C4-2B (cell line): Measurements from ENCODE around the gene FBL.

Source experiments
- H3K27ac ChIP-seq: fragments of 450-650 bp; 2 replicates; pipeline ENCODE4 v1.5.1; 2017
- CTCF ChIP-seq: fragments of 450-650 bp; conservative IDR thresholded peaks from 2 replicates; pipeline ENCODE4 v1.5.1; 2017; ENCODE audit warnings: mild to moderate bottlenecking
- ZFX ChIP-seq: fragments of 450-650 bp; IDR thresholded peaks from 2 replicates; pipeline ENCODE4 v1.6.1; 2017

FBL gene

DNA sequence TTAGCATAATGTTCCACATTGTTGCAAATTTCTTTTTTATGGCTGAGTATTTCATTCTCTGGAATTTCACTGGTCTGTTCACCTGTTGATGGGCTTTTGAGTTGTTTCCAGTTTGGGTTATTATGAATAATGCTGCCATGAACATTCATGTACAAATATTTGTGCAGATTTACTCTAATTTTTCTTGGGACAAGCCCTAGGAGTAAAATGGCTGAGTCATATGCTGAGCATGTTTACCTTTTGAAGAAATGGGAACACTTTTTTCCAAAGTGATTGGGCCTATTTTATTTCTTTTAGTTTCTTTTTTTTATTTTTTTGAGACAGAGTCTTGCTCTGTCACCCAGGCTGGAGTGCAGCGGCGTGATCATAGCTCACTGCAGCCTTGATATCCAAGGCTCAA, 4.7 kb upstream of the FBL start:
- no peak overlapping the region for H3K27ac ChIP-seq
- no peak for TF ChIP-seq CTCF
- TF ChIP-seq ZFX, result no peak

DNA sequence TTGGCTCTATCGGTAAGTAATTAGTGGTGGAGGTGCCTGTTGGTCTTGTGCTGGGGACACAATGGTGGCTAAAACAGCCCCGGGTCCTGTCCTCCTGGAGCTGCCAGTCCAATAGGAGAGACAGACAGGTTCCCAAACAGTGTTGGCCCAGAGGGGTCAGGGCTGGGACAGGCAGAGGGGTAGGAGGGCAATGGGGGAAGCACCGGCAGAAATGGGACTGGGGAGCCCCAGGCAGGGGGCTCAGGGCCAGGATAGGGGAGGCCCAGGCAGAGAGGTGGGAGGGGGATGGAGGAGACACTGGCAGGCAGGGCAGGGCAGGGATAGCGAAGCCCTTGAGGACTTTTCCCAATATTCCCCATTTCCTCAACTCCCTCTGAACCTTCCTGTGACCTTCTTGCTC, 2.2 kb upstream of the FBL start:
- TF ChIP-seq ZFX, result no peak
- TF ChIP-seq CTCF, result no peak
- H3K27ac ChIP-seq, result no peak overlapping the region

DNA sequence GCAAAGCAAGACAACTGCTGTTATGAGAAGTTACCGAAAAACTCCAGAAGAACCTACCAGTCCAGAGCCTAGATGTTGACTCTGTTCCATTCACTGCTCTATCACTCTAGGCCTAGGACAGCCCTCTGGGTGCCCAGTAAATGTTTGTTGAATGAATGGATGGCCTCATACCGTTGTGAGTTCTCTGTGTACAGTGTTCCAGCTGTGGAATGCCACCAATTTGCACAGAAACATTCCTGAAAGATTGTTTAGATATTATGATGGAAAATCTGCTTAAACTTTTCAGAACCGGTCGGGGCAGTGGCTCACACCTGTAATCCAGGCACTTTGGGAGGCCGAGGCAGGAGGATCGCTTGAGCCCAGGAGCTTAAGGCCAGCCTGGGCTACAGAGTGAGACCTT, 1.3 kb upstream of the FBL start:
- no peak for TF ChIP-seq CTCF
- TF ChIP-seq ZFX, result no peak
- H3K27ac ChIP-seq, result no peak overlapping the region

GRCh38 chr19:39846678-39847486, 703 bp upstream of the FBL start:
- H3K27ac ChIP-seq, result peak overlapping the region; percentile 93
- TF ChIP-seq CTCF (no peak), ZFX (no peak)

DNA sequence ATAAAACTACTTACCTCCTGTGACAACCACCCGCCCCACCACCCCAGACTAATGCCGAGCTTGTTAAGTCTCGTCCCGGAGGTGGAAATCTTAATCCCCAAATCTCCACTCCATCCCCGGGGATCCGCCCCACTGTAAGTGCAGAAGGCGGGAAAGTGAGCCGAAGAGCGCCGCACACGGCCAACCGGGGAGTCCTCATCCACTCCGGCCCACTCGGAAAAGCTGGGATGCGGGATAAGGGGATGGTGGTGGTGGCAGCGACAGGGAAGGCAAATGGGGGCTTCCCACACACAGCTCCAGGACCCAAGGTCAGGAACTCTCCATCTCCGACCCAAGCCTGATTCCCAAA, 621 bp downstream of the FBL start:
- 0 out of 2 replicates have a peak, but pooled peaks have one; percentile 12 for TF ChIP-seq ZFX
- TF ChIP-seq CTCF, result no peak; the same call in 1 of the 2 replicates
- peak overlapping the region; percentile 93 for H3K27ac ChIP-seq

GRCh38 chr19:39845172-39845571, 1.0 kb downstream of the FBL start:
- peak overlapping the region; percentile 93 for H3K27ac ChIP-seq
- TF ChIP-seq CTCF (no peak), ZFX (no peak)

GRCh38 chr19:39843919-39844793, 2.0 kb downstream of the FBL start:
- peak; percentile 83 for TF ChIP-seq CTCF
- no peak for TF ChIP-seq ZFX
- no peak overlapping the region; the same call in 1 of the 2 replicates for H3K27ac ChIP-seq
